Lower leg skin (tissue), 4 donors: ENCODE measurements around the gene AMPH. TPM values are rescaled to one million over a fixed set of nuclear protein-coding genes. Genes with fewer than 3 reads are reported as not detected.

Experiments used
- DNase-seq, 2 donors: peaks; one replicate each; pipeline ENCODE4 v3.0.0-alpha.2; 2019; ENCODE audit warnings: low spot score in 2 of 2
- H3K4me3 ChIP-seq: fragments of 200-600 bp; sonication (generic); 2 replicates; pipeline ENCODE4 v1.5.1; 2017; ENCODE audit warnings: mild to moderate bottlenecking, low read depth; ENCODE audit not compliant: poor library complexity, severe bottlenecking
- POLR2A ChIP-seq, 2 donors: fragments of 450-650 bp; IDR thresholded peaks; one replicate each; pipeline ENCODE4 v1.6.1; 2016 to 2017; ENCODE audit warnings: antibody characterized with exemption in 2 of 2, mild to moderate bottlenecking in 1 of 2, moderate library complexity in 1 of 2
- WGBS, 2 donors: methylation state at CpG; one replicate each; pipeline ENCODE4 v1.1.5; 2018; 5-methylcytosine and 5-hydroxymethylcytosine counted together
- intact Hi-C: fragments of 100-400 bp; cut with DNase I; formaldehyde crosslinking; loops from one replicate; pipeline ENCODE4 v1.15.0; 2023; ENCODE audit warnings: low total_unique reads
- total RNA-seq, 4 donors: library from RNA; depleted of rRNA; stranded (reverse); fragments of >200 nt; gene quantifications; one replicate each; pipeline ENCODE4 v1.1.0, GENCODE V29; 2016
- TF ChIP-seq, protein P1 (sequence below), 3 donors: fragments of 450-650 bp; IDR thresholded peaks; one replicate each; pipeline ENCODE4 v1.5.1; 2016; ENCODE audit warnings: antibody characterized with exemption in 3 of 3, mild to moderate bottlenecking in 3 of 3, moderate library complexity in 2 of 3

AMPH gene
- total RNA-seq, 4 donors from 2014 or later = 0.47 to 6.7 (median 3.8) TPM

GRCh38 chr7:38393874-38394273 lies 237.3 kb downstream of the AMPH start:
- H3K4me3 ChIP-seq = no peak overlapping the region
- WGBS, 2 donors = 86 to 92% methylated on average over 5 of the region's 5 CpGs
- intact Hi-C loops = no loop called here
- no peak for DNase-seq
- TF ChIP-seq POLR2A (IDR thresholded peaks at IDR 0.05) = no peak
- TF ChIP-seq, protein P1, sequence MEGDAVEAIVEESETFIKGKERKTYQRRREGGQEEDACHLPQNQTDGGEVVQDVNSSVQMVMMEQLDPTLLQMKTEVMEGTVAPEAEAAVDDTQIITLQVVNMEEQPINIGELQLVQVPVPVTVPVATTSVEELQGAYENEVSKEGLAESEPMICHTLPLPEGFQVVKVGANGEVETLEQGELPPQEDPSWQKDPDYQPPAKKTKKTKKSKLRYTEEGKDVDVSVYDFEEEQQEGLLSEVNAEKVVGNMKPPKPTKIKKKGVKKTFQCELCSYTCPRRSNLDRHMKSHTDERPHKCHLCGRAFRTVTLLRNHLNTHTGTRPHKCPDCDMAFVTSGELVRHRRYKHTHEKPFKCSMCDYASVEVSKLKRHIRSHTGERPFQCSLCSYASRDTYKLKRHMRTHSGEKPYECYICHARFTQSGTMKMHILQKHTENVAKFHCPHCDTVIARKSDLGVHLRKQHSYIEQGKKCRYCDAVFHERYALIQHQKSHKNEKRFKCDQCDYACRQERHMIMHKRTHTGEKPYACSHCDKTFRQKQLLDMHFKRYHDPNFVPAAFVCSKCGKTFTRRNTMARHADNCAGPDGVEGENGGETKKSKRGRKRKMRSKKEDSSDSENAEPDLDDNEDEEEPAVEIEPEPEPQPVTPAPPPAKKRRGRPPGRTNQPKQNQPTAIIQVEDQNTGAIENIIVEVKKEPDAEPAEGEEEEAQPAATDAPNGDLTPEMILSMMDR (IDR thresholded peaks at IDR 0.05) = no peak

- H3K4me3 ChIP-seq = no peak overlapping the region
- 92% methylated on average over 13 of the region's 13 CpGs for WGBS, 2 donors
- intact Hi-C loops = no loop called here
- DNase-seq = no peak
- TF ChIP-seq, protein P1 (IDR thresholded peaks at IDR 0.05) = no peak
- no peak for TF ChIP-seq POLR2A (IDR thresholded peaks at IDR 0.05)
Measured at GRCh38 chr7:38391751-38392150, 239.4 kb downstream of the AMPH start.

GRCh38 chr7:38385682-38386081 lies 245.5 kb downstream of the AMPH start:
- intact Hi-C loops = no loop called here
- no peak for TF ChIP-seq POLR2A (IDR thresholded peaks at IDR 0.05)
- TF ChIP-seq, protein P1 (IDR thresholded peaks at IDR 0.05) = no peak
- H3K4me3 ChIP-seq = no peak overlapping the region
- DNase-seq = no peak

DNA sequence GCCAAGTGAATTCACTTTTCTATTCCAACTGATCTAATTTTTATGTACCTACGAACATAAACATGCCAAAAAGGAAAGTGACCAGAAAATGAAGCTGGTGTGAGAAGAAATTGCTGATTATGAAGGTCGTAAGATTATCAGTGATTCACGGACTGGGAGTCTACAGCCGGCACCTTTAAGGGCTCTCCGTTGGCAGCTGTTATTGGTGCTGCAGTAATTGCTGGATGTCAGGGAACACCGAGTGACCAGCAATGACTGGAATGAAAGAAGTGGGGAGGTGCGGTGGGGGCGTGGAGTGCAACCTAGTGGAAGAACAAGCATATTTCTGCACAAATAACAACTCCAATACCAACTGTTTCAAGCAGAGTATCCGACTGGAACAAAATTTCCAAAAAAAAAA lies 247.9 kb downstream of the AMPH start:
- TF ChIP-seq POLR2A (IDR thresholded peaks at IDR 0.05) = no peak
- TF ChIP-seq, protein P1 (IDR thresholded peaks at IDR 0.05) = no peak
- WGBS, 2 donors = 88 to 90% methylated on average over 9 of the region's 9 CpGs
- intact Hi-C loops = no loop called here
- no peak overlapping the region for H3K4me3 ChIP-seq
- no peak for DNase-seq

- no peak for DNase-seq
- no peak for TF ChIP-seq POLR2A (IDR thresholded peaks at IDR 0.05)
- no peak overlapping the region for H3K4me3 ChIP-seq
- intact Hi-C loops = no loop called here
- WGBS, 2 donors = 74 to 82% methylated on average over 2 of the region's 2 CpGs
Measured at GRCh38 chr7:38382684-38383083, 248.5 kb downstream of the AMPH start.

DNA sequence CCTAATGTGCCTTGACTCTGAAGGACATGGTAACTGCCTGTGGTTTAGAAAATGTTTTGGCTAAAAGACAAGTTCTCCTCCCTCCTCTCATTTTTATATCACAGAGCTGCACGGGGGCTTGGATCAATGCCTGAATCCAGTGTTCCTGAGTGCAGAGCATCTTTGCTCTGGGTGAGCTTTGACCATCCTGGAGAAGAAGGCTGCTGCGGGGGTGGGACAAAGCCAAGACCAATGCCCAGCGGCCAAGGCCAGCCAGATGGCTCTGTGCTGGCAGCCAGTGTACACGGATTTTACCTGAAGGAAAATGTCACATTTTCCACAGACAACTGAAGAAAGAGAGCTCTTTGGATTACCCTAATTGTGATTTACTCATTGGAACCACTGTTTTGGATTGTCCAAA lies 255.7 kb downstream of the AMPH start:
- H3K4me3 ChIP-seq = no peak overlapping the region
- no peak for DNase-seq
- WGBS, 2 donors = 56 to 59% methylated on average over 4 of the region's 4 CpGs
- intact Hi-C loops = no loop called here
- TF ChIP-seq, protein P1 (IDR thresholded peaks at IDR 0.05) = no peak
